ENCODE results near the gene ZNF496.
"Not testable (repeated sequence)": the region's sequence is repeated elsewhere in the genome, so short reads cannot be mapped to it uniquely, and the experiment has no call there.

The ZNF496 gene

GRCh38 chr1:247269133-247269532, 62.5 kb downstream of the ZNF496 start:
- in situ Hi-C loops (cut with MboI; ENCODE audit: low pct_unique_long_range_greater_than_20kb, low sequenced_read_pairs): no loop called here
- no peak for DNase-seq

GRCh38 chr1:247268390-247269045, 63.1 kb downstream of the ZNF496 start:
- in situ Hi-C loops (cut with MboI; ENCODE audit: low pct_unique_long_range_greater_than_20kb, low sequenced_read_pairs): no loop called here
- no peak for DNase-seq

GRCh38 chr1:247266053-247266452, 65.6 kb downstream of the ZNF496 start:
- in situ Hi-C loops (cut with MboI; ENCODE audit: low pct_unique_long_range_greater_than_20kb, low sequenced_read_pairs): no loop called here
- no peak for DNase-seq

- in situ Hi-C loops (cut with MboI; ENCODE audit: low pct_unique_long_range_greater_than_20kb, low sequenced_read_pairs); DNase-seq: not testable (repeated sequence)
Measured at GRCh38 chr1:247255772-247256171, 75.9 kb downstream of the ZNF496 start, which contains the start of gene VN1R5. Gene VN1R5 (plus strand): TSS chr1:247256072.

- no peak for DNase-seq
- in situ Hi-C loops (cut with MboI; ENCODE audit: low pct_unique_long_range_greater_than_20kb, low sequenced_read_pairs): no loop called here
Measured at GRCh38 chr1:247247568-247247967, 84.1 kb downstream of the ZNF496 start.

Data from KBM-7 (cell line).